Lung microvascular endothelial cell (primary cell): Measurements from ENCODE around the gene MYH7. TPM values are rescaled to one million over a fixed set of nuclear protein-coding genes. Genes with fewer than 3 reads are reported as not detected.

Source experiments
- DNase-seq, 2 donors: peaks; one replicate each; pipeline versions ENCODE4 v3.0.0 to v3.0.0-alpha.2; 2010; ENCODE audit warnings: low read depth in 2 of 2
- total RNA-seq: library from RNA; depleted of rRNA; stranded (reverse); fragments of >200 nt; gene quantifications from 2 replicates; pipeline ENCODE4 v1.2.1, GENCODE V29; 2014

The MYH7 gene
- not detected in 2 replicates for total RNA-seq

DNA sequence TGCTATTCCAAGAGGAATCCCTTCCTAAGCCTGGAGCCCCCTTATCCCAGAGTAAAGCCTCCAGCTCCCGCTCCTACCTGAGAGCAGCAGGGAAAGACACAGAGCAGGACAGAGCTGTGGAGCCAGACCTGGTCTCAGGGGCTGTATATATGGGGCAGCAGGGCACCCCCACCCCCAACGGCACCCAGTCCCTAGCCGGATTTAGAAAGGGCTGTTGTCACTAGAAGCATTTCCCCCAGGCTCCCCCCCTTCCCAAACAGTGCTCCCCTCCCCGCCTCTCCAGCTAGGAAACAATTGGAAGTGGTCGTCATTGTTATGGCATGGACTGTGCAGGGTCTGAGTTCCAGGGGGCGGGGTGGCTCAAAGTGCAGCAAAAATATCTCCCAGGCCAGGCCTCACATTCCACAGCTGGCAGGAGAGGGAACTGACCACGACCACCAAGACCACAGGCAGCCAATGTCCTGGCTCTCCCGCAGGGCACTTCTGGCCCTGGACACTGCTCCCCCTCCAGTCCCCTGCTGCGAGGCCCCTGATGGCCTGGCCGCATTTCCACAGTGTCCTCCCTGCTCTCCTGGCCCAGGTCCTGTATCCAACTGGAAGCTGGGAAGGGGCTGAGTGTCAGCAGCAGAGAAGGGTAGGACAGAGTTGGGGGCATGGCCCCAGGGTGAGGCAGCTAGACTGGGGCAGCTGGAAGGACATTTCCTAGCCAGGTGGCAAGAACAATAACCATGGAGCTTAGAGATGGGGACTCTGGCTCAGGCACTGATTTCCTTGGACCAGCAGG, at the start of gene MYH7:
TSS of gene MYH7 (minus strand) at position 118 of the 784 bp plus-strand sequence. CDS start 1,928 bp downstream, outside the sequence.
- no peak for DNase-seq

GRCh38 chr14:23483236-23483854, 47.9 kb upstream of the MYH7 start:
- DNase-seq = peak; percentile 10 to 21

GRCh38 chr14:23482823-23483148, 47.3 kb upstream of the MYH7 start:
- DNase-seq = no peak

GRCh38 chr14:23481979-23482822, 46.7 kb upstream of the MYH7 start:
- DNase-seq = no peak

DNA sequence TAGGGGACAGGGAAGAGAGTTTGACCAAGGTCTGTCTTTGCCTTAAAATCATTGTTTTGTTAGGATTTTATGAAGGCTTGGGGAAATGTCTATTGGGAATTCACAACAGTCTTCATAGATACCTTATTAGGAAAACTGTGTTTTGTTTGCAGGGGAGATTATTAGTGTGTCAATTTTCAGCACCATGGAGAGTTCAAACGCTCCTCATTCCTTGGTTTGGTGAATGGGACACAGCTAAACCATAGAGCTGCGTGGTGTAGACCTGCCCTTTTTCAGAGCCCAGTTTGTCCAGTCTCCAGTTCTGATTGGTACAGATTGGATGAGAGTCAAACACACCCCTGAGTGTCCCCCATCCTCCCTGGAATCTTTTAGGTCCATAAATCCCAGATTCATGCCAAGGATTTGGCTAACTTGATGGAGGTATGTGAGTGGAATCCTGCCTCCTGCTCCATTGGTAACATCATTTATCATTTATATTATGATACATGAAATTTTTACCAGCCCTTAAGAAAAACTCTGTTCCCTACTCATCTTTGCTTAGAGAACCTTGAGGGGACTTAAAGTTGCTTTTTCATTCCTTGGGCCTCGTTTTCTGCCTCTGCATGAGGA, 46.0 kb upstream of the MYH7 start:
- DNase-seq = peak; percentile 15 to 26

DNA sequence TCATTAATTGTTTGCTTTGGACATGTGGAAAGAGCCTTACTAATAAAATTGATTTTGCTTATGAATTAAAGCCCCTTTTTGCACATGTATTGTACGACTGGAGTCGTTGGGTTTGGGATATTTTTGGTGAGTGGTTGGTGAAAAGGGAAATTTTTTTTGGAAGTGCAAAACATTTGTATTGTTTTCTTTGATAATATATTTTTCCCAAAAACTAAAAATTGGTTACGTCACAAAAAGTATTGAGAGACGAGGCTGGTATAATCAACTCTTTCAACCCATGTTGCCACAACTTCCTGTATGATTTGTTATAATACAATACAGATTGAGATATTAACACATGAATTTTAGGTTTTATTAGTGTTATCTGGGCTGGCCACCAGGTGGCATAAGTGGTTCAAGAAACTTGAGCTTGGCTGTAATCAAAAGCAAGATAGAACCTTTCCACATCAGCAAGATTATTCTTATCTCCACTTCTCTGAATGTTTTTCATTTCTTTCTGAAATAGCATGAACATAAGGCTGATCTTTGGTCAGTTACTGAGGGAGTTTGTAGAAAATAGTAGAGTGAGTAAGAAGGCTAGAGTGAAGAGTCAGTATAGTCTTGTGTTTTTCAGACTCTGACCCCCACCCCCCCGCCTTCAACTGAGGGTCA, 42.8 kb upstream of the MYH7 start:
- peak; percentile 74 to 82 for DNase-seq

DNA sequence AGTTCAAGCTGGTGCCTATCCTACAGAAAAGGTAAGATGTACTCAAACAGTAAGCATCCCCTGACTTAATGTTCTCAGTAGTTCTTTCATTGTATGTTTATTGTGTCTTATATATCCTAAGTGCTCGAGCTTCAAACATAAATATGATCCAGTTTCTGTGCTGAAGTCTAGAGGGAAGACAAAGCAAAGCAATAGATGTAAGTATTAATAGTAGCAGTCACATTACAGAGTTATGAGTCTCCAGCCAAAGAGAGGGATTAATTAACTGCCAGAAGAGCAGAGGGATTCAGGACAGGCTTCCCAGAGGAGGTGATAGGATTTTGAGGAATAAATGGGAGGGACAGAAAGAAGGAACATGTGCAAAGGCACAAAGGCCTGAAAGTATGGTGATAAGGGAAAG, 35.5 kb upstream of the MYH7 start:
- no peak for DNase-seq

DNA sequence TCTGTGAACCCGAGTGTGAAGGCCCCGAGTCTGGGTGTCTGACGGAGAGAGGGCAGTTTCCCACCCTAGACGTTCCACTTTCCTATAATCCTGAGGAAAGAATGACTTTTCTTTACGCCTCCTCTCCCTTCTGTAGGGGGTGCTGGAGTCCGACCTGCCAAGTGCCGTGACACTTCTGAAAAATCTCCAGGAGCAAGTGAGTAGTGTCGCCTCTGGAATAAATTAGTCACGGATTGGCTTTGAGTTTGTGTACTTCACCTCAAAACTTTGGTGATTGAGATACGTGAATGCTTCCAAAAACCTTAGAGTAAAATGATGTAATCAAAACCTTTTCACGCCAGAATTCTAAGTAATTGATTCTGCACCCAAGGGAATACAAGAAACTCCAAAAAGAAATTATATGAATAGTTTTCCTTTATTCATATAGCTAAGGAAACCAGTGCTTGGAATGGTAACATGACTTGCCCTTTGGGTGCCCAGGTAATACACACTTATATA, 34.5 kb upstream of the MYH7 start:
- DNase-seq = no peak

DNA sequence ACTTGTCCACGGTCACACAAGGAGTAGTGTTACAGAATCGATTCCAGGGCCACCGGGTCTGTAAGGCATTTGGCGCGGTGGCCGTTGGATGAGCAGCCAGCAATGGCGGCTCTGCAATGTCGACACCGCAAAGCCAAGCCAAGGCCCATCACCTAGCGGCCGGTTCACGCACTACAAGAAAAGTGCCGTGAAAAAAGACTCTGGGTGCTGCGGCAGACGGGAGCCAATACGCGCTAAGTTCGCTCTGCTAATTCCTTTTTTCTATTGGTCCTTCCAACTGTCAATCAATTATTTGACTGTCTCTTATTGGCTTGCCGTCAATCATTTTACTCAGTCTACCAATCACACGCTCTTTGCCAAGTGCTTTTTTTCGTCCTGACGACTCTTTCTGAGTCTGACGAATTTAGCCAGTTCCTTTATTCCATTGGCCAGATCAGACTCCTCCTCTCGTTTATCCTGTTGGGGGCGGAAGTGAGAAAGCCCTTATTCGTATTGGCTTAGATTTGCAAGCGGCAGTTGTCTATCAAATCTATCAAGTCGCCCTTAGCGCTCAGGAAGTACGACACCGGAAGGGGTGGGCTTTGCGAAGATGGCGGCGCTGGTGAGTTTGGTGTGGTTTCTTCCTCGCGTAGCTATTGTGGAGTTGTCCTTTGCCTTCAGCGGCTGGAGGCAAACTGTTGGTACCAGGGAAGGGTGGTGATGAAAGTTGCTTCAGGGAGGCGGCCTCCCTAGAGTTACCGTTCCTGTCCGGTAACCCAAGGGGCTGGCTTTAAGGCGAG, 33.9 kb upstream of the MYH7 start, which contains the start of gene NGDN:
TSS of gene NGDN (plus strand) at position 577 of the 779 bp plus-strand sequence. CDS start at position 590, 13 bp downstream.
- DNase-seq = peak; percentile 100

DNA sequence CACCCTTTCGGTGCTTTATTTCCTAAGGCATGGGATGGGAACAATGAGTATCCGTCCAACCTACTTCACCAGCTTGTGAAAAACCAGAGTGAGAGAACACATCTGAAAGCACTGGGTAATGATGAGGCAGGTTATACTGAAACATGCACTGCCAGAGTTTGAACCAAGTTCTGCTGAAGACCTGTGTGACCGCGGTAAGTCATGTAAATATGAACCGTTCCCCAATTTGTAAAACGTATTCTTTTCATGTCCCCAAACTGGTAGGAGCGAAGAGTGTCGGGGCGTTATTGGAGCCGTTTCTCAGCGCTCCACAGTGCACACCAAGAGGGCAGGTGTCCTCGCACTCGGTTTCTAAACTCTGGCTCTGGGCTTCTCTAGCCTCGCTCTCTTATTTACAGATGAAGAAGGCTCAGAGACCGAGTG, 33.3 kb upstream of the MYH7 start:
- no peak for DNase-seq

DNA sequence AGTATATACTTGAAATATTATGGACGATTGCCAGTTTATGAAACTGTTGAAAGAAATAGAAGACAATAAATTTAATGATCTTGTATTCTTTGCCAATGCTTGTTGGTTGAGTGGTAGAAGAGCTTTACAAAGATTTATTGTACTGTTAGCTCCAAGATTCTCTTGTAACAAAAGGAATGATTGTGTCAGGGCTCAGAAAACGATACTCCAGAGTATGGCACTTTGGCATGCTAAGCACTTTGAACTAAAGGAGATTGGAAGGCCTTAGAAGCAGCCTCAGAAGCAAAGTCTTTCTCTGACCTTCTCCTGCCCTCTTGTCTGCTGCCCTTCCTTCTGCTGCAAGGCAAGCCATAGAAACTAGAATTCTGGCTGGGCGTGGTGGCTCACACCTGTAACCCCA, 29.8 kb upstream of the MYH7 start:
- no peak for DNase-seq

- DNase-seq = no peak
These were observed 29.2 kb upstream of the MYH7 start for GRCh38 chr14:23464700-23465099.

DNA sequence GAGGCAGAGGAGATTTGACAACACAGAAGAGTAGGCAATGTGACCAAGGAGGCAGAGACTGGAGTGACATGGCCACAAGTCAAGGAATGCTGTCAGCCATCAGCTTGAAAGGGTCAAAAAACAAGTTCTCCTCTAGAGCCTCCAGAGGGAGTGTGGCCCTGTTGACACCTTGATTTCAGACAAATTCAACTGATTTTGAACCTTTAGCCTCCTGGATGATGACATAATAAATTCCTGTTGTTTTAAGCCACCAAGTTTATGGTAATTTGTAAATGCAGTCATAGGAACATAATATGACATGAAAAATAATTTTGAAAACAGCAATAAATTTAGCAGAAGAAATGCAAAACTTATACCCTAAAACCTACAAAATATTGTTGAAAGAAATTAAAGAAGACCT, 25.5 kb upstream of the MYH7 start:
- DNase-seq = no peak

GRCh38 chr14:23457587-23458445, 22.4 kb upstream of the MYH7 start:
- DNase-seq = no peak

DNA sequence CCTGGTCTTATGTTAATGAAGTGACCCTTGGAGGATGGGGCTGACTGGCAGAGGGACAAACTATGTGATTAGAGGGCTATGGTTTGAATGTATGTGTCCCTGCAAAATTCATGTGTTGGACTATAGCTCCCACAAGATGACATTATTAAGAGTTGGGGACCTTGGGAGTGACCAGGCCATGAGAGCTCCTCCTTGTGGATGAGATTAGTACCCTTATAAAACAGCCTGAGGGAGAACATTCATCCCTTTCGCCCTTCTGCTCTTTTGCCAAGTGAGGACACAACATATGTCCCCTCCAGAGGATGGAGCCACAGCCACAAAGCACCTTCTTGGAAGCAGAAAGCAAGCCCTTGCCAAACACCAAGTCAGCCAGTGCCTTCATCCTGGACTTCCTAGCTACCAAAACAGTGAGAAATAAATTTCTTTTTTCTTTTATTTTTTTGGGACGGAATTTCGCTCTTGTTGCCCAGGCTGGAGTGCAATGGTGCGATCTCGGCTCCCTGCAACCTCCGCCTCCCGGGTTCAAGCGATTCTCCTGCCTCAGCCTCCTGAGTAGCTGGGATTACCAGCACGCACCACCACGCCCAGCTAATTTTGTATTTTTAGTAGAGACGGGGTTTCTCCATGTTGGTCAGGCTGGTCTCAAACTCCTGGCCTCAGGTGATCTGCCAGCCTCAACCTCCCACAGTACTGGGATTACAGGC, 21.6 kb upstream of the MYH7 start:
- peak; percentile 7 to 10 for DNase-seq

GRCh38 chr14:23454445-23454856, 19.0 kb upstream of the MYH7 start:
- DNase-seq = no peak

DNA sequence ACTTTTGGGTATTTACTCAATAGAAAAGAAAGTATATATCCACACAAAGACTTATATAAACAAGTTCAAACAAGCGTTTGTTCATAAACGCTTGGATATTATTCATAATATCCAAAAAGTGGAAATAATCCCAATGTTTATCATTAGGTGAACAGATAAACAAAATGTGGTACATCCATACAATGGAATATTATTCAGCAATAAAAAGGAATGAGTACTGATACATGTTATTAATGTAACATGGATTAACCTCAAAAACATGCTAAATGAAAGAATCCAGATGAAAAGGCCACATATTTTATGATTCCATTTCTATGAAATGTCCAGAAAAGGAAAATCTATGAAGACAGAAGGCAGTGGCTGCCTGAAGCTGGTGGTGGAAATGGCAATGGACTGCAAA, 16.8 kb upstream of the MYH7 start:
- no peak for DNase-seq

DNA sequence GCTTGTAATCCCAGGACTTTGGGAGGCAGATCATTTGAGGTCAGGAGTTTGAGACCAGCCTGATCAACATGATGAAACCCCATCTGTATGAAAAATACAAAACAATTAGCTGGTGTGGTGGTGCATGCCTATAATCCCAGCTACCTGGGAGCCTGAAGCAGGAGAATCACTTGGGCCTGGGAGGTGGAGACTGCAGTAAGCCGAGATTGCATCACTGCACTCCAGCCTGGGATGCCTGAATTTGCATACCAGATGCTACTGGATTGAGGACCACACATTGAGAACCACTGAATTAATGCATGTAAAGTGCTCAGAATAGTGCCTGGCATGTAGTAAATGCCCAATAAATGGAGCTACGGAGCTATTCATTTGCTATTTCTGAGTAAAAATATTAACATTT, 14.9 kb upstream of the MYH7 start:
- no peak for DNase-seq

DNA sequence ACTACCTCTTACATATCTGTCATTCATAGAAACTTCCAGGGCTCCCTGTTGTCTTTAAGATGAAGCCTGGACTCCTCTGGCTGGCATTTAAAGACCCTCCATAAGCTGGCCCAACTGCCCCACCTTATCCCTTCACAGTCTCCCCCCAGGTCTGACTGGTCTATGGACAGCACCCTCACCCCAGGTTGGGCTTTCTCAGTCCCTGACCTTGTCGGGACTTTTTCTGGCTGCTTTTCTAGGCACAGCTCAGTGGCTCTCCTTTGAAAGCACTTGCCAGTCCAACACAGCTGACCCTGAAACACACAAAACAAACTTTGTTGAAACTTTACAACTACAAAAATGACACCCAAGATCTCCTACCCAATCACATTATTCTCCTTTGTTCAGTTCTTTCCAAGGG, 13.9 kb upstream of the MYH7 start:
- no peak for DNase-seq
